ENCODE data around the gene ZAR1L.

GRCh38 chr13:32261567-32261966 is 53.6 kb downstream of the ZAR1L start:
- TF ChIP-seq EP300 (IDR thresholded peaks at IDR 0.05) (no peak), CTCF (IDR thresholded peaks at IDR 0.05) (no peak), POLR2A (IDR thresholded peaks at IDR 0.05) (no peak)

Data from ovary (tissue), 3 donors.